AG20443 (cell line): Measurements from ENCODE around the gene STIMATE.

Experiments used
- DNase-seq: peaks from one replicate; pipeline ENCODE4 v3.0.0; 2012; ENCODE audit warnings: low spot score, mixed read lengths

STIMATE gene

GRCh38 chr3:52841211-52841980, 56.0 kb downstream of the STIMATE start:
- DNase-seq: no peak

- no peak for DNase-seq
Measured at GRCh38 chr3:52839892-52840545, 57.3 kb downstream of the STIMATE start.

- DNase-seq: no peak
Measured at GRCh38 chr3:52839268-52839575, 58.1 kb downstream of the STIMATE start.

GRCh38 chr3:52838561-52839267, 58.6 kb downstream of the STIMATE start:
- DNase-seq: no peak

- no peak for DNase-seq
Measured at GRCh38 chr3:52836986-52837385, 60.4 kb downstream of the STIMATE start.

- no peak for DNase-seq
Measured at GRCh38 chr3:52836471-52836845, 60.9 kb downstream of the STIMATE start.

GRCh38 chr3:52835766-52836470, 61.4 kb downstream of the STIMATE start:
- DNase-seq: no peak

- DNase-seq: no peak
Measured at GRCh38 chr3:52834871-52835501, 62.4 kb downstream of the STIMATE start, which contains the start of gene MUSTN1. Gene MUSTN1 (minus strand): TSS chr3:52835019. CDS start chr3:52834948, 71 bp downstream.

- DNase-seq: no peak
Measured at GRCh38 chr3:52833202-52833601, 64.1 kb downstream of the STIMATE start.

- peak; percentile 92 for DNase-seq
Measured at GRCh38 chr3:52831500-52832301, 65.6 kb downstream of the STIMATE start.

GRCh38 chr3:52830535-52831258, 66.7 kb downstream of the STIMATE start, which contains the start of gene ITIH4:
Gene ITIH4 (minus strand): TSS chr3:52830672. CDS start chr3:52830642, 30 bp downstream.
- no peak for DNase-seq

GRCh38 chr3:52829906-52830463, 67.4 kb downstream of the STIMATE start:
- DNase-seq: no peak

- no peak for DNase-seq
Measured at GRCh38 chr3:52829482-52829881, 67.9 kb downstream of the STIMATE start.

GRCh38 chr3:52827866-52828376, 69.4 kb downstream of the STIMATE start:
- DNase-seq: no peak

GRCh38 chr3:52827441-52827840, 69.9 kb downstream of the STIMATE start:
- peak; percentile 34 for DNase-seq

GRCh38 chr3:52824037-52824436, 73.3 kb downstream of the STIMATE start:
- no peak for DNase-seq

GRCh38 chr3:52822363-52822762, 75.0 kb downstream of the STIMATE start:
- no peak for DNase-seq

- peak; percentile 52 for DNase-seq
Measured at GRCh38 chr3:52820736-52821135, 76.6 kb downstream of the STIMATE start.

- no peak for DNase-seq
Measured at GRCh38 chr3:52819936-52820335, 77.4 kb downstream of the STIMATE start.

GRCh38 chr3:52817860-52818259, 79.5 kb downstream of the STIMATE start:
- no peak for DNase-seq
